Cerebellar nuclear complex (tissue), 1 donor: ENCODE measurements around the gene GAS7.

Source experiments
- DNase-seq, 2 experiments: peaks; one replicate each; lab custom pipeline; 2025; lab: John Stamatoyannopoulos, UW

GAS7 gene

GRCh38 chr17:10198509-10199249 lies at the start of gene GAS7:
TSS of gene GAS7 (minus strand) at chr17:10198606.
- no peak for DNase-seq

- DNase-seq = no peak
These were observed 49.4 kb upstream of the GAS7 start for GRCh38 chr17:10247810-10248209.

- DNase-seq = no peak
These were observed 45.8 kb upstream of the GAS7 start for GRCh38 chr17:10243883-10244844.

GRCh38 chr17:10241781-10242180 lies 43.4 kb upstream of the GAS7 start:
- no peak for DNase-seq

- DNase-seq = no peak
These were observed 40.3 kb upstream of the GAS7 start for GRCh38 chr17:10238661-10239060.

- no peak for DNase-seq
These were observed 35.6 kb upstream of the GAS7 start for GRCh38 chr17:10234033-10234432.

GRCh38 chr17:10233161-10233560 lies 34.8 kb upstream of the GAS7 start:
- no peak for DNase-seq

GRCh38 chr17:10229181-10229580 lies 30.8 kb upstream of the GAS7 start:
- no peak for DNase-seq

GRCh38 chr17:10226930-10227695 lies 28.7 kb upstream of the GAS7 start:
- DNase-seq = no peak

- DNase-seq = no peak
These were observed 26.3 kb upstream of the GAS7 start for GRCh38 chr17:10224582-10225195.

- DNase-seq = no peak
These were observed 20.8 kb upstream of the GAS7 start for GRCh38 chr17:10219193-10219592.

GRCh38 chr17:10217916-10218315 lies 19.5 kb upstream of the GAS7 start:
- DNase-seq = no peak

- DNase-seq = no peak
These were observed 18.0 kb upstream of the GAS7 start for GRCh38 chr17:10216213-10216938.

GRCh38 chr17:10215286-10215685 lies 16.9 kb upstream of the GAS7 start:
- no peak for DNase-seq

GRCh38 chr17:10211666-10212065 lies 13.3 kb upstream of the GAS7 start:
- no peak for DNase-seq

- no peak for DNase-seq
These were observed 11.8 kb upstream of the GAS7 start for GRCh38 chr17:10210151-10210574.

GRCh38 chr17:10208604-10209193 lies 10.3 kb upstream of the GAS7 start:
- DNase-seq = no peak

- DNase-seq = no peak
These were observed 8.7 kb upstream of the GAS7 start for GRCh38 chr17:10207153-10207552.

GRCh38 chr17:10205549-10206185 lies 7.3 kb upstream of the GAS7 start:
- no peak for DNase-seq

- DNase-seq = no peak
These were observed 3.3 kb upstream of the GAS7 start for GRCh38 chr17:10201680-10202079.
